Hematopoietic multipotent progenitor cell treated with erythropoietin and hydrocortisone succinate and interleukin-3 and kit ligand, for 8 days (in vitro differentiated cells): ENCODE data around the gene LRRC34.

Experiments used
- DNase-seq: peaks from one replicate; pipeline ENCODE4 v3.0.0-alpha.2; 2015

LRRC34 gene

DNA sequence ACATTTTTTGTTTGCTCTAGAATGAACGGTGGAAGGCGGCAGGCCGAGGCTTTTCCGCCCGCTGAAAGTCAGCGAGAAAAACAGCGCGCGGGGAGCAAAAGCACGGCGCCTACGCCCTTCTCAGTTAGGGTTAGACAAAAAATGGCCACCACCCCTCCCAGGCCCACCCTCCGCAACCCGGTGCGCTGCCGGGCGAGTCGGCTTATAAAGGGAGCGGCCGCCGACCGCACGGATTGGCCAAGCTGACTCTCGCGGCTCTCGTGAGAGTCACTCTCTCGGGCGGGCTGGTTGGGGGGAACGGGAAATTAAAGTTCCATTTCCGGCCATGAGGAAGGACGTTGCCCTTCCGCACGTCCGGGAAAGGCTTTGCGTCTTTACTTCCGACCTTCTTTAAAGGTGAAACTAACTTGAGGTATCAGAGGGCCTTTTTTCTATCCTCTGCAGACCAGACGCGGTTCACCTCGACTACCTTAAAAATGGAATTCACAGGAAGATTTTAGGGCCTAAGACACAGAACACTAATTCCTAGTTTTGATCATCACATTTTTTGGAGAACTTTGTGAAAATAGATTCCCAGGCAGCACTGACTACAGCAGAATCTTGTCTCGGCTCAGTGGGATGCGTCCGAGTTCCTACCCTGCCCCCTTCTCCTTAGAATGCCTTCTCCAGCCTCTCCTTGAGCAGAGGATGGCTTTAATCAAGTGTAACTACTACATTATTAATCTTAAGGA lies 47.7 kb downstream of the LRRC34 start, which contains the start of gene TERC:
TSS of gene TERC (minus strand) at position 179 of the 731 bp plus-strand sequence.
- DNase-seq: peak; percentile 93

GRCh38 chr3:169764312-169764881 lies 48.3 kb downstream of the LRRC34 start:
- DNase-seq: peak; percentile 67

DNA sequence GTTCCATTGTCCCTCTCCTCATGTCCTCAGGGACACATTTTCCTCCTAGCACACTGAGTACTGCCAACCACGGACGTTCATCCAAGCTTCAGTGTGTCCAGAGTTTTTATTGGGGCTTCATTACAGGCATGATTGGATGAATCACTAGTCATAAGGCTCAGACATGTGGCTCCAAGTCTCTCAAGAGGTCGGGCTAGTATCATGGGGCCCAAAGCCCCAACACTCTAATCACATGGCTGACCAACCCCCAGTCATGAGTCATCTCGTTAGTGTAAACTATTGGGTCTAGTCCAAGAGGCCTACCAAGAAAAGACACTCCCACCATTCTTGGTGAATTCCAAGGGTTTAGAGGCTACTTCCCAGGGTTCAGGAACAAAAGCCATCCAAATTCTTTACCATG lies 52.2 kb downstream of the LRRC34 start:
- peak; percentile 41 for DNase-seq

DNA sequence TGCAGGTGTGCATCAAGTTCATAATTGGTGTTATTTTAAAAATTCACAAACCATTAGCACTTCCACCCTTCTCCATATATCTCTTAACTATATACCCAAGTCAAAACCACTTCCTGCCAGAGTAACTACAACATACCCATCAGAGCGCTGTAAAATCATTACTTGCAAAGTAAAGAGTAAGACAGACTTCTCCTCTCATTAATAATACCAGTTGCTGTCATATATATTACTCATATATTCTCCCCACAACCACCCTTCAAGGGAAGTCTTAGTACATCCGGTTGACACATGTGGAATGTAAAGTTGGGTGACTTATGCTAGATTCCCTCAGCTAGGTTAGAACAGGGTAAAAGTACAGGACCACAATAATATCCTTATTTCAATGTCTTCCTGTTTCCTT lies 53.4 kb downstream of the LRRC34 start:
- peak; percentile 54 for DNase-seq

- DNase-seq: peak; percentile 79
Measured at GRCh38 chr3:169758359-169758994, 54.2 kb downstream of the LRRC34 start.

- no peak for DNase-seq
Measured at GRCh38 chr3:169755488-169755887, 57.2 kb downstream of the LRRC34 start.

DNA sequence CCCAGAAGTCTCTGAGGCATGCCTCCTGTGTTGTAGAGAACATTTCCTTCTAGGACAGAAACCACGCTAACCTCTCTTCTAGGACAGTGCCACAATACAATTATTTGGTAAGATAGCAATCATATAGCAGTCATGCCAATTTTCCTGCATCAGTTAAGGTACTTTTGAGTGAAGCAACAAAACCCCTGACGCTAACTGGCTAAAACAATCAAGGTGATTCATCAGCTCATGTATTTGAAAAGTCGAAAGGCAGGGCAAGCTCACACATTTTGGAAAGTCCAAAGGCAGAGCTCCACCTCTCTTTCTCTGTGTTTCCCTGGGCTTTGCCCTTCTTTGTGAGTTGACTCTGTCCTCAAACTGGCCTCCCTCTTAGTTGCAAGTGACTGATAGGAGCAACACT lies 58.0 kb downstream of the LRRC34 start:
- no peak for DNase-seq

DNA sequence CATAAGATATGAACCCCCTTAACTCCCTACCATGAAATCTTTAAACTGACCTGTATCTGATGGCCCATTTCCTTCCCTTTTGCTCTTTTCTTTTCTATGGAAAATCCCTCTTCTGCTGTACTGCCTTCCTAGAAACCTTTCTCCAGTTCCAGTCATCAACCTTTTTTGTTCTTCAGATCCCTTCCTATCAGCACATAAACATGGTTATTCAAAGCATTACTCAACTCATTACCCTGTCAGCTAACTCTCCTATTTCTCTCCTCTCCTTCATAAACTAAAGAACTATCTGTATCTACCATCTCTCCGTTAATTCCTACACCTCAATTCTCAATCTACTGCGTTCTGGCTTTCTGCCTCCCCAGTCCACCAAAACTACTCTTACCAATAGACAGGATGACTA lies 60.8 kb downstream of the LRRC34 start:
- DNase-seq: no peak

GRCh38 chr3:169750665-169751064 lies 62.0 kb downstream of the LRRC34 start:
- no peak for DNase-seq

DNA sequence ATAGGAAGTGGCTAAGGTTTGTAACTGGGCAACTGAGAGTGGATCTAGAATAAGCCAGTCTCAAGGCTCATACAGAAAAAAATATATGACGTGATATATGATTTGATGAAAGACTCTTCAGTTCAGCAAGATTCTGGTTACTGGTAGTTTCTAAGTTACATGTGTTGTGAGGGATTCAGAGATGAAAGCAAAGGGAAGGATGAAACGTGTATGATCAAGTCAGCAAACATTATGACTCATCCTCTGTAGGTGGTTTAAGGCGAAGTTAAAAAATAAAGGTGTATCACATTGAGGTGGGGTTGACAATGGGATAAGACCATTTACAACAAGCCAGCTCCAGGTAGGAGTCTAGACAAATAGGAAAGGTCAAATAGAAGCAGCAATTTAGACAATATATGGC lies 64.0 kb downstream of the LRRC34 start:
- no peak for DNase-seq

- no peak for DNase-seq
Measured at GRCh38 chr3:169746924-169747323, 65.8 kb downstream of the LRRC34 start.

DNA sequence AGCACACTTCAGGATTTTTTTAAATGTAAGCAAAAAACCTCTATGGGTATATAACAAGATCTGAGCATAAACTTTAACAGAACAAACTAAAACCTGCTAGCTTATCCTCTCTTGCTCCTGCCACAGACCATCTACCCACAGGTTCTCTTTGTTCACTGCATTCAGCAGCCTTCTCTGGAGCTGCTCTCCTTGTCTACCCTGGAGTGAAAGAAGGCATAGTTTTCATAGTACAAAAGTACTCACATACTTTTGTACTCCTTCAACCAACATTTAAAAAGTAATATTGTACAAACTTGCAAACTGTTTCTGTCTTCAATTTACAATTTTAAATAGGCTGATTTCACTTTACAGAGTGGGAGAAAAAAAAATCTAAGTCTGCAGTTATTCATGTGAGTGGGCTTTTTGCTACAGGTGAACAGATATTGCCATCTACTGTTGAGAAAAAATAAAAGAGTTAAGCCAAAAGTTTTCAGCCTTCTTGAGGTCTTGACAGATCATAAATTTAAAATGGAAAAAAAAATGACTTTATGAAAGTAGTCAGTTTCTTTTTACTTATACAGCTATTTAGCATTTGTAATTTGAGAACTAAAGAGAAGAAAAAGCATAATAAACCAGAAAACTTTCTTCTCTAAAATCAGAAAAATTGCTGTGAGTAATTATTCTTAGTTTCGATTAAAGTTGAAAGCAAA lies 68.2 kb downstream of the LRRC34 start:
- peak; percentile 34 for DNase-seq
